Prostate gland (tissue), 2 donors: ENCODE data around the gene FGB. TPM values are rescaled to one million over a fixed set of nuclear protein-coding genes. Genes with fewer than 3 reads are reported as not detected.

Source experiments
- DNase-seq: peaks from one replicate; pipeline ENCODE4 v3.0.0-alpha.2; 2019; ENCODE audit warnings: low spot score
- H3K27ac ChIP-seq, 2 donors: fragments of 200-600 bp; sonication (generic); 2 replicates each; pipeline ENCODE4 v1.5.1; 2017 to 2019
- H3K27me3 ChIP-seq: fragments of 200-600 bp; sonication (generic); replicated peaks from 2 replicates; pipeline ENCODE4 v1.5.1; 2019; ENCODE audit not compliant: insufficient read depth
- H3K36me3 ChIP-seq, 2 donors: fragments of 200-600 bp; sonication (generic); 1 replicate in 1 of 2; 2 replicates in 1 of 2; pipeline versions ENCODE4 v1.5.1 to v1.8.1; 2017 to 2019
- H3K4me1 ChIP-seq: fragments of 200-600 bp; sonication (generic); replicated peaks from 2 replicates; pipeline ENCODE4 v1.5.1; 2019
- H3K4me3 ChIP-seq, 2 donors: fragments of 200-600 bp; sonication (generic); 2 replicates each; pipeline ENCODE4 v1.5.1; 2017 to 2019
- H3K9me3 ChIP-seq: fragments of 200-600 bp; sonication (generic); 2 replicates; pipeline ENCODE4 v1.5.1; 2017
- CTCF ChIP-seq, 4 experiments: fragments of 200-600 bp in 2 of 4; fragments of 450-650 bp in 2 of 4; sonication (generic) in 2 of 4; IDR thresholded peaks; 1 replicate in 3 of 4; 2 replicates in 1 of 4; pipeline ENCODE4 v1.5.1; 2016 to 2019; ENCODE audit warnings: antibody characterized with exemption in 4 of 4, mild to moderate bottlenecking in 2 of 4, moderate library complexity in 2 of 4
- POLR2A ChIP-seq: fragments of 450-650 bp; IDR thresholded peaks from one replicate; pipeline ENCODE4 v1.6.1; 2016; ENCODE audit warnings: antibody characterized with exemption, mild to moderate bottlenecking
- POLR2AphosphoS5 ChIP-seq: sonication (generic); formaldehyde crosslinking; IDR thresholded peaks from one replicate; pipeline ENCODE4 v1.6.1; 2017; ENCODE audit warnings: antibody characterized with exemption
- WGBS: methylation state at CpG from one replicate; pipeline ENCODE4 v1.1.5; 2018; 5-methylcytosine and 5-hydroxymethylcytosine counted together
- intact Hi-C: fragments of 100-400 bp; cut with DNase I; formaldehyde crosslinking; loops from one replicate; pipeline ENCODE4 v1.14.2; 2022
- total RNA-seq, 2 donors: library from RNA; depleted of rRNA; stranded (reverse); fragments of >200 nt; gene quantifications; one replicate each; pipeline ENCODE4 v1.1.0, GENCODE V29; 2016

Gene FGB
- total RNA-seq, 2 donors from 2014 or later = not detected

GRCh38 chr4:154582723-154583122, 19.9 kb downstream of the FGB start:
- H3K9me3 ChIP-seq = no peaks in the 10 kb centered on the region
- WGBS = 81% methylated on average over 2 of the region's 2 CpGs
- H3K27me3 ChIP-seq = no peaks in the 10 kb centered on the region
- H3K4me3 ChIP-seq = no peak overlapping the region
- no peaks in the 10 kb centered on the region for H3K36me3 ChIP-seq
- DNase-seq = no peak
- intact Hi-C loops = no loop called here
- no peak overlapping the region for H3K27ac ChIP-seq
- TF ChIP-seq POLR2A (no peak), POLR2AphosphoS5 (no peak), CTCF (IDR thresholded peaks at IDR 0.05) (no peak)
- H3K4me1 ChIP-seq = no peaks in the 10 kb centered on the region

GRCh38 chr4:154583230-154583629, 20.4 kb downstream of the FGB start:
- no peak overlapping the region for H3K4me3 ChIP-seq
- intact Hi-C loops = no loop called here
- H3K27ac ChIP-seq = no peak overlapping the region
- TF ChIP-seq POLR2AphosphoS5 (no peak), POLR2A (no peak), CTCF (IDR thresholded peaks at IDR 0.05) (no peak)
- H3K9me3 ChIP-seq = no peaks in the 10 kb centered on the region
- no peak for DNase-seq
- 92% methylated on average over 3 of the region's 3 CpGs for WGBS
- H3K27me3 ChIP-seq = no peaks in the 10 kb centered on the region
- H3K36me3 ChIP-seq = no peaks in the 10 kb centered on the region
- H3K4me1 ChIP-seq = no peaks in the 10 kb centered on the region

GRCh38 chr4:154583677-154584076, 20.9 kb downstream of the FGB start:
- H3K27me3 ChIP-seq = no peaks in the 10 kb centered on the region
- no peaks in the 10 kb centered on the region for H3K36me3 ChIP-seq
- intact Hi-C loops = no loop called here
- H3K4me3 ChIP-seq = no peak overlapping the region
- TF ChIP-seq POLR2A (no peak), POLR2AphosphoS5 (no peak), CTCF (IDR thresholded peaks at IDR 0.05) (no peak)
- no peak overlapping the region for H3K27ac ChIP-seq
- DNase-seq = no peak
- no peaks in the 10 kb centered on the region for H3K4me1 ChIP-seq
- no peaks in the 10 kb centered on the region for H3K9me3 ChIP-seq

- no peaks in the 10 kb centered on the region for H3K36me3 ChIP-seq
- H3K4me3 ChIP-seq = no peak overlapping the region
- H3K27ac ChIP-seq = no peak overlapping the region
- intact Hi-C loops = no loop called here
- H3K27me3 ChIP-seq = no peaks in the 10 kb centered on the region
- no peak for TF ChIP-seq POLR2A
- no peak for TF ChIP-seq CTCF (IDR thresholded peaks at IDR 0.05)
- TF ChIP-seq POLR2AphosphoS5 = no peak
- H3K4me1 ChIP-seq = no peaks in the 10 kb centered on the region
- no peaks in the 10 kb centered on the region for H3K9me3 ChIP-seq
- DNase-seq = no peak
- 88% methylated on average over 5 of the region's 5 CpGs for WGBS
These were observed 21.4 kb downstream of the FGB start for GRCh38 chr4:154584259-154584658.

GRCh38 chr4:154585369-154586018, 22.7 kb downstream of the FGB start:
- TF ChIP-seq CTCF (IDR thresholded peaks at IDR 0.05) = no peak
- no peak for TF ChIP-seq POLR2A
- TF ChIP-seq POLR2AphosphoS5 = no peak
- WGBS = 88% methylated on average over 10 of the region's 10 CpGs
- H3K4me3 ChIP-seq = no peak overlapping the region

More at GRCh38 chr4:154585369-154586018, 22.7 kb downstream of the FGB start:
- H3K4me1 ChIP-seq = no peaks in the 10 kb centered on the region
- no peak for DNase-seq
- H3K36me3 ChIP-seq = no peaks in the 10 kb centered on the region
- no peaks in the 10 kb centered on the region for H3K9me3 ChIP-seq
- intact Hi-C loops = no loop called here
- H3K27me3 ChIP-seq = no peaks in the 10 kb centered on the region
- no peak overlapping the region for H3K27ac ChIP-seq
